Measurements from ENCODE around the gene SURF4.
"Not testable (repeated sequence)": the region's sequence is repeated elsewhere in the genome, so short reads cannot be mapped to it uniquely, and the experiment has no call there.

Gene SURF4

DNA sequence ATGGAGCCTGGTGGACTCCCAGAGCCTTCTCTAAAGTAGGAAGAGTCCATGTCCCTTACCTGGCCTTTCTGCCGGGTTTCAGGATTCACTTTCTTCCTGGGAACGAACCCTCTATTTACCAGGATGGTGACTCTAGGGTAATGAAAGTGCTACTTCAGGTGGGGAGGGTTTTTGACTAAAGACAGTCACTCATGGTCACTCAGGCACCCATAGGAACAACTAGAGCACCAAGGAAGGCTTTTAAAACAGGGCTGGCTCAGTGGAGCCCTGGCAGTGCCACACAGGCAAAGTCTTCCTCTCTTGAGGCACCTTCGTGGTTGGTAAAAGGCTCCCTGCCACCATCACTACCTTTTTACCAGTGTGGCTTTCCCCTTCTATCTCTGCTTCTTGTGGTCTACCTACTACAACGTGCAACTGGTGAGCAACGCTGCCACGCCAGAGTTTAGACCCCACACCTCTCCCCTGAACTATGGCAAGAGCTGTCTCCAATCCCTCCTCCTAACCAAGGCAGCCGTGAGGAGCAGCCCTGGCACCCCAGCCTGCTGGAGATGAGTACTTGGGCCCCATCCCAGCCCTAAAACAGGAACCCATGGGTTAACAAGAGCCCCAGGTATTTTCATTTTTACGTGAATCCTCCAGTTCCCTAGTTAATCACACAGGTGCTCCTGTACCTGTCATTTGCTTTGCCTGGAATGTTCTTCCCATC lies 23.1 kb downstream of the SURF4 start:
- no peak for DNase-seq (ENCODE audit: low read depth)

DNA sequence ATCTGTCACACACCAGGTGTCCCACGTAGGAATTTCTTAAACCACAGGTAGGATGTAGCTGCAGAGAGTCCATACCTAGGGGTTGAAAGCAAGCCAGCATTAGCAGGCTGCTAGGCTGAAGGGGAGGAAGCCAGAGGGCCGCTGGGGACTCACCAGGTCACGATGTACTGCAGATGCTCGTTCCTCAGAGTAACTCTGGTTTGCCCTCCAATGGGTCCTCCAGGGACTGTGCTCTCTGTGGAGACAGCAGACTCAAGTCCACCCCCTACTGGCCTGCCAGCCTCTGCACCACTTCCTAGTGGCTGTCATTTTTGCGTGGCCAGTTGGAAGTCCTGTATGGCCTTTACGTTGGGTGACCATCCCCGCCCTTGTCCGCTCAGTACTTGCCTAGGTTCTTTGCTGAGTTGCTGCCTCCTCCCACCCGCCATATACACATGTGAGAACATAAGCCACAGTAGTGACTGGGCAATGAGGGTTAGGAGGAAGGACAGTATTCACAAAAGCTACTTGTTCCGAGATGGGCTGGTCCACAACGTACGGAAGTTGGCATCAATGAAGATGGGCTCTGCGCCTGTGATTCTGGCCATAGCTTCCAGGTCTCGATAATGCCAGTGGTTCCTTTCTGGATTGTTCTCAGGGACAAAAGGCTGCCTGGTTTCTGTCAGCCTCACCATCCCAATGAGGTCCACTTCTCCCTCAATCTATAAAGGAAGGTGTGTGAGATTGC lies 23.8 kb downstream of the SURF4 start:
- peak; percentile 61 for DNase-seq (ENCODE audit: low read depth)

DNA sequence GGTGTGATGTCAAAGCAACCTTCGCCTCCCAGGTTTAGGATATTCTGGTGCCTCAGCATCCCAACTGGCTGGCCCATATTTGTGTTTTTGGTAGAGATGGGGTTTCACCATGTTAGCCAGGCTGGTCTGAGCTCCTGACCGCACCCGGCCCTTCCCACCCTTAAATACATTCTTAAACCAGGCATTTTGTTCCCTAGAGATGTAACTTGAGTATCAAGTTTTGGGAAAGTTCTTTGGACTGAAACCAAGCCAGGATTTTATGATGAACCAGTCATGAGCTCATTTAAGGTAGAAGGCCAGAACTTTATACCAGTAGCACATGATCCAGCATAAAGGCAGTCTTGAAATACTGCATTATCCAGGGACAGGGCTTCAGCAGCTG lies 24.3 kb downstream of the SURF4 start:
- DNase-seq (ENCODE audit: low read depth) = no peak

DNA sequence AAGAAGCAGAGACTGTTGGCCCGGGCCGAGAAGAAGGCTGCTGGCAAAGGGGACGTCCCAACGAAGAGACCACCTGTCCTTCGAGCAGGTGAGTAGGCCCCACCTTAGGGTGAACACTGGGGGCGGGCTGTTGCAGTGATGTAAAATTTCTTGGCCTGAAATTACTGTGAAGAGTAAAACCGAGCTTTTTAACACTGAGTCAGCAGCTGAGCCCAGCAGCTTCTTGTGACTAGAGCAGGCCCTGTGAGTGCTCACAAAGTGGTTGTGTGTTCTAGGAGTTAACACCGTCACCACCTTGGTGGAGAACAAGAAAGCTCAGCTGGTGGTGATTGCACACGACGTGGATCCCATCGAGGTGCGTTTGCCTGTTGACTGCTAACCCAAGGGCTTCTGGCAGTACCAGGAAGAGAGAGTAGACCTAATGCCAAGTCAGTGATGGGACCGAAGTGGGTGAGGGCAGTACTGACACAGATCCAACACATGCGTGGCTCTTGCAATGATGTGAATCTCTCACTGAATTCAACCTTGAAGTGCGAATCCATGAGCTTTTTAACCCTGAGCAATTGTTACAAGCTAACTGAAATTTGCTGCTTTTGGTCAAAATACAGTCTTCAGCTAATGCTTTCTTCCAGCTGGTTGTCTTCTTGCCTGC lies 25.8 kb downstream of the SURF4 start:
- DNase-seq (ENCODE audit: low read depth) = no peak

DNA sequence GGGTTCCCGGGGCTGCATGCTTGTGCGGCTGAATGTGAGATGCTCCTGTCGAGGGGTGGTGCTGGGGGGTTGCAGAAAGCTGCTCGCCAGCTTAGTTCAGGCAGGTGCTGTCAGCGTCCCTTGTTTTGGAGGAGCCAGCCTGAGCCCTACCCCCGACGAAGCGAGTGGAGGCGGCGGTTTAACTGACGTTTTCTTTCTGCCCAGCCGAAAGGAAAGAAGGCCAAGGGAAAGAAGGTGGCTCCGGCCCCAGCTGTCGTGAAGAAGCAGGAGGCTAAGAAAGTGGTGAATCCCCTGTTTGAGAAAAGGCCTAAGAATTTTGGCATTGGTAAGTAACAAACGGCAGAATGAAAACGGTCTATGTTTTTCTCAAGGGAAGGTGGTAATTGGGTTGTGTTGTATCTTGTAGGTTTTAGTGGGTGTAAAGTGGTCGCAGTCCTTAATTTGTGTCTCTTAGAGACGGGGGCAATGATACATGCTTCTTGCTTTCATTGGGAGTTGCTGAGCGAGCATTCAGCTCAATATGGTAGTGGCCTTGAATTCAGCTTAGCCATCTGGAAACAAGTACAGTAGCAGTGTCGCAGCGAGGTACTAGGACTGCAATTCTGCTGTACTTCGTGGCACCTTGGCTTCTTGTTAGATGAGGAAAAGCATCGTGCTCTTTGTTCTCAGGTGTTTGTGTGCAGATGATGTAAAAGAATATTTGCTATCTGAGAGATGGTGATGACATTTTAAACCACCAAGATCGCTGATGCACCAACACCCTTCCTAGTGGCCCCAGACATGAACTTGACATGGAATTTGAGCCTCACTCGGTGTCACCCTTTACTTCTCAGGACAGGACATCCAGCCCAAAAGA lies 26.9 kb downstream of the SURF4 start:
- no peak for DNase-seq (ENCODE audit: low read depth)

DNA sequence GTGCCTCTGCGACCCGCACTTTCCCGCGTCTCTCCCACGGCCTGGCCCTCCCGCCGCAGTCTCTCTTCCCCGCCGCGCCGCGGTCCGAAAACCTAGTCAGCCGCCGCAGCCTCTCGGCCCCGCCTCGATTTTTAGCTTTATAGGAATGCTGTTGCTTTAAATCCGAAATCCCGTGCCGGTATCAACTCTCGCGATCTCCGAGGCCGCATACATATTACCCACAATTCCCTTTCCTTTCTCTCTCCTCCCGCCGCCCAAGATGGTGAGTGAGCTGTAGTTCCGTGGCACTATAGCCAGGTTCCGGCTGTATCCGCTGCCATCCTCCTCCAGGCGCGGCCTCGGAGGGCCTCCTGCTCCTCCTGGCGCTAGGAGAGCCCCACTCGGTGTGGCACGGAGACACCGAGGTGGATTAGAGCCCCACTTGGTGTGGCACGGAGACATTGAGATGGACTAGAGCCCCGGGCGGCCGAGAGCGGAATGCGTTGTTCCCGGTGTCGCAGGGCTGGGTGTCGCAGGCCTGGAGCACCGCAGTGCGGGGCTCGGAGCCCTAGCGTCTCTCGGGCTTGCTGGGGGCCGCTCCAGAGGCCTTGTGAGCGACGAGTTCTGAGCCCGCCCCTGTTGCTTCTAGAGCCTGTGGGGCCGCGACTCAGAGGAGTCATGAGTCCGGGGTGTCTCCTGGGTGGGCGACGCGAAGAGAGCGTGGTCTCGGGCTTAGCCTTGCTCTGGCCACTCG lies 27.7 kb downstream of the SURF4 start, which contains the start of the genes MED22 and RPL7A:
TSS of gene MED22 (minus strand) at position 147 of the 733 bp plus-strand sequence. CDS start 1,469 bp downstream, outside the sequence.
TSS of gene RPL7A (plus strand) at position 234 of the 733 bp plus-strand sequence. CDS start at position 260, 26 bp downstream.
- DNase-seq (ENCODE audit: low read depth) = peak; percentile 95

DNA sequence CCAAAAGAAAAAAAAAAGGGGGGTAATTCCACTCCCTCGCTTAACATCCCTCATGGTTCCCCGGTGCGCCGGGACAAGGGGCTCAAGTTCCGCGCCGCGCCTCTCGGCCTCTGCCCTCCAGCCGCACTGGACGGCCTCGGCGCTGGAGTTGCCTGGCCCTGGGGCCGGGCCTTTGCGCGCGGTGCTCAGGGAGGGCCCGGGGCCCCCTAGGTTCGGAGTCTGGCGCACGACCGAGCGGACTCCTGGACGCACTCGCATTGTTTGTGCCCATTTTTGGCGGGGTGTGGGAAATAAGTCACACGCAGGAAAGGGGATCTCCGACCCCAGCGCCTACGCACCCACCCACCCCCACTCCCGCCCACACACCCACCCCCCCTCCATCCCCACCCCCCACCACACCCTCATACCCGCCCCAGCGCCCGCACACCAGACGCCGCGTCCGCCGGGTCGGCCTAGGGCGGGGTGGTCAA lies 28.3 kb downstream of the SURF4 start:
- DNase-seq (ENCODE audit: low read depth) = no peak

DNA sequence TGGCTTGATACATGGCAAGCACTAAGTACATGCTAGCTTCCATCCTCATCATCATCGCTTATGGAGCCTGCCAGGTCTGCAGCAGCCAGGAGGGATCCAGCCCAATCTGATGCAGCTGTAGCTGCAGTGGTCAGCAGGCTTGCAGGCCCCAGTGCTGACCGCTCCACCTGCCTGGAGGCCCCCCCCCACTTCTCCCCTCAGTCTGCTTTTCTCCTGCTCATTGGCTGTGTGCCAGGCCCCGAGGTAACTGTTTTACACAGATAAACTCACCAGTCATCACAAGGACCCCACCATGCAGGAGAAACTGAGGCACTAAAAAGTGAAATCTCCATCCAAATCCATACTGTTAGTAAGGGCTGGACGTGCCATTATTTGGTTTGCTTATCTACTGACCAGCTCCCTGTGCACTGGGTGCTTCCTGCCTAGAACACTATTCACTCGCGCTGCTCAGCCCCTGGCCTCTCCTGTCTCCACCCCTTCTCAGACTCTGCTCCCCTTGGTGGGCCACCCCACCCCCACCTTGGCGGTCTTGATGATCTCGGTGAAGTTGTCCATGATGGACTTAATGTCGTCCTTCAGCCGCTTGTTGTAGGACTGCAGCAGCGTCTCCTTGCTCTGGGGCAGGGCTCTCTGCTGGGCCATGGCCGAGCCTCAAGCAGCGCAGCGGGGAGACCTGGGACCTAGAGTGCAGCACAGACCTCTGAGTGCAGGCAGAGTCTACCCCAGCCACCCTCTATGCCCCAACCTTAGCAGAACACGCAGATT lies 29.7 kb downstream of the SURF4 start:
- DNase-seq (ENCODE audit: low read depth) = no peak

DNA sequence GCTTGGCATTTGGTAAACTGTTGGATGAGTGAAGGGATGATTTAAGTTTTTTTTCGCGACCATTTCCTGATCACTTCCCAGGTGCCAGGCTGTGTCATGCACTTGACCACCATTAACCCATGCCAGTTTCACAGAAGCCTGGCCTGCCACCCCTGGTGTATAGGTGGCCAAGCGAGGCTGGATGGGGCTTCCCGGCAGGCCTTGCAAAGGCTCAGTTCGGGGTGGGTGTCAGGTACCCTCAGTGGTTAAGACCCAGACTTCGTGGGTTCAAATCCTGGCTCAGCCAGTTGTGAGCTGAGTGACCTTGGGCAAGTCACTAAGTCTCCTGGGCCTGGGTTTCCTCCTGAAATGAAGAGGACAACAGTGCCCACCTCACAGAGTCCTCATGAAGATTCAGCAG lies 30.3 kb downstream of the SURF4 start:
- no peak for DNase-seq (ENCODE audit: low read depth)

DNA sequence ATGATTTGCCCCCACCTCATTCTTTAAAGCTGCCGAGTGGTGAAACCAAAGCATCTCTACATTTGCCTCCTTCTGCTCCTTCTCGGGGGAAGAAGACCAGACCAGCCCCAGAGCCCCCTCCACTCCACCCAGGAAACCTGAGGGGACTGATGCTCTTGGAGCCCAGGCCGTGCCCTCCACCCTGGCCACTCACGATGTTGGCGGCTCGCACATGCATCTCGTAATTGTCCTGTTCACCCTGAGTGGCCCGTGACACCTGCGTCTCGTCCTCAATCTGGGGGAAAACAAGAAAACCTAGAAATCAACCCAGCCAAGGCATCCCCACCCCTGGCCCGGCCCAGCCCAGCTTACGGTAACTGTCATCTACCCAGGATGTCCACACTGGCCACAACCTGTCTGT lies 30.9 kb downstream of the SURF4 start:
- DNase-seq (ENCODE audit: low read depth) = no peak

DNA sequence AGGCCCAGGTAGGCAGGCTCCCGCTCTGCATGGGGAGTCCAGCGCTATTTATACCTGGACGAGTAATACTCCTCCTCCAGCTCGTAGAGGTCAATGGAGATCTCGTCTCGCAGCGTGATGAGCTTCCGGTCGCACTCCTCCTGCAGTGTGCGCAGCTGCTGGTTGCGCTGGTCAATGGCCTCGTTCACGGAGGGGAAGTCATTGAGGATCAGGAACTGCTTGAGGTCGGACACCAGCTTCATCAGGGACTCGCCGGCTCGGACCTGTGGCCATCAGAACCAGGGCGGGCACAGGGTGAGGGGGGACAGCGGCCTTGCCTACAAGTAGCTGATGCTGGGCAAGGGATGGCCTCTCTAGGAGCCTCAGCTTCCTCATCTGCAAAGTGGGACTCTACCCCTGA lies 31.8 kb downstream of the SURF4 start:
- no peak for DNase-seq (ENCODE audit: low read depth)

DNA sequence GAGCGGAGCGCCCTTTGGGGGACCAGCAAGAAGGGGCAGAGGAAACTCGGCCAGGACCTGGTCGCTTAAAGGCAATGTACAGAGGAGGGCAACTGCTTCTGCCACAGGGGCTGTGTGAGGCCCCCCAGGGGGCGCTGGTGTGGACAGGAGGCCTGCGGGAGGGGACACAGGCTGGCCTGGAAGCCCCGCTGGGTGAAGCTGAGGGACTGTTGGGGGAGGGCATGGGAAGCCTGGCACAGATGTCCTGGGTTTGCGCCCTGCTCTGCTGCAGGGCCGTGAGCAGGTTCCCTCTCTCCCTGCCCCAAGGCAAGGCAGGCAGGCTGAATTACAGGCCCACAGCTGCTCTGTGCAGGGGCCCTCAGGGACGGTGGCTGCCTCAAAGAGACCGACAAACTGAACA lies 33.3 kb downstream of the SURF4 start:
- no peak for DNase-seq (ENCODE audit: low read depth)

DNA sequence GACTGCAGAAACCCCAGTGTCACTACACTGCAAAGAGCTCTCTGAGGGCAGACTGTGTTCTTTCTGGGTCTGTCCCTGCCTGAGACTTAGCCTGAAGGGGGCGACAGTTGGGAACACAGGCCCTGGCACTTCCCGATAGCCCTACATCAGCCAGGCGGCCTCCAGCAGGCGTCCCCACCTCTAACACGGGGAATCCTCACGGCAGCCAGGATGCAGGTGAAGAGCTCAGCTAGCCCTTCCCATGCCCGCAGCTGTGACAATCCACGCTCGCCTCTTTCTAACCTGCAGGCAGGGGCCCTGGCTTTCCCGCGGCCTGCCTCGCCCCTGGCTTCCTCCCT lies 33.8 kb downstream of the SURF4 start:
- DNase-seq (ENCODE audit: low read depth) = no peak

DNA sequence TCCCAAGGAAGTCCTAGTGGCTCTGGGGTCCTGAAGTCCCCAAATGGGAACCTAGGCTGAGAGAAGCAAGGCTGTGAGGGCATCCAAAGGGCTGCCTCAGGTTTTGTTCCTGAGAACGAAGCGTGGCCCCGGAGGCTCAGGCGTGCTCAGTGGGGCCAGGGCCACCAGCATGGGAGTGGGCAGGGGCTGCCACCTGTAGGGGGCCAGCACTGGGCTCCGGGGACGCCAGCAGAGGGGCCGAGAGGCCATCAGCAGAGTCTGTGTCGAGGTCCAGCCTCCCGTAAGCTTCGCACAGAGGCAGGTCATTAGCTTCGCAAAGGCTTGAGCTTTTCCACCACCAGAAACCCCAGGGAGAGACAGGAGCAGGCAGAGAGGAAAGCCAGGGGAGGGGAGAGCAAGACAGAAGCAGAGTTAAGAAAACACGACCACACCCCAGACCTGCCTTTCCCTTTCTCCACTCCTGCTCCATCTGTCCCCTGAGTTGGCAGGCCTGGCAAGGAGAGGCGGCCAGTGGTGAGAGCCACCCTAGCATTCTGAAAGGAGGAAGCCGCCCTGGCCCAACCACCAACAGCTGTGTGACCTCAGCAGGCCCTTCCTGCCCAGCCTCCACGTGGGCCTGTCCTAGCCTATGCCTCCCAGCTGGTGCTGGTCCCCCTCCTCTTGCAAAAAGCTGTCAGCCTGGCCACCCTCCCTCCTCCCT lies 34.3 kb downstream of the SURF4 start:
- no peak for DNase-seq (ENCODE audit: low read depth)

DNA sequence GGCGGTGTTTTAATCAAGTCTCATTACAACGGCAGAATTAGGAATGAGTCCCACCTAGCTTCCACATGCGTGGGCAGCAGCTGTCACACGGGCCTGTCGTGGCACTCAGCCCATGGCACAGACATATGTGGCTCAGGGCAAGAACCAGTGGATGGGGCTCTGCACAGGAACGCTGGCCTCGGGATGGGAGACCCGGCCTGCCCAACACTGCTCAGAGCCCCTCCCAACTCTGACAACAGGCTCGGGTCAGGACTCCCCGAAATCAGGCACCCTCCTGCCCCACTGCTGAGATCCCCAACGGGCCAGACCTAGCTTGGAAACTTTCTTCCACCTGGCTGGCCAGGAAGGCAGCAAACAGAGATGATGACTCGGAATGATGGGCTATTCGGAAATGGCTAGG lies 34.9 kb downstream of the SURF4 start:
- DNase-seq (ENCODE audit: low read depth) = no peak

DNA sequence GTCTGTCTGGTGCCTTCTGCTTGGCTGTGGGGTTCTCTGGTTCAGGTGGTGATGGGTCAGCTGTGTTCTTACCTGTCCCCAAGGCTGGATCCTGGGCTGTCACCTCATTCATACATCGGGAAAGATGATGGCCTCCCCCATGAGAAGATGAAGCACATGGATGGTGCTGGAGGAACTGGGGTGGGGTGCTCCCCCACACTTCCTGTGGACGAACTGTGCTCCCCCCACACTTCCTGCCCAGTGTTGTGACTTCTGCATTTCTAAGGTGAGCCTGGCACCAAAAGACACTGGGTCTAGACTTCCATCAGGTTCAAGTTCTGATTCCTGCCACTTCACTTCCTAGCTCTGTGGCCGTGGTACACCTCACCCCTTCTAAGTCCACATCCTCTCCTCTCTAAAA lies 35.6 kb downstream of the SURF4 start:
- DNase-seq (ENCODE audit: low read depth) = no peak

DNA sequence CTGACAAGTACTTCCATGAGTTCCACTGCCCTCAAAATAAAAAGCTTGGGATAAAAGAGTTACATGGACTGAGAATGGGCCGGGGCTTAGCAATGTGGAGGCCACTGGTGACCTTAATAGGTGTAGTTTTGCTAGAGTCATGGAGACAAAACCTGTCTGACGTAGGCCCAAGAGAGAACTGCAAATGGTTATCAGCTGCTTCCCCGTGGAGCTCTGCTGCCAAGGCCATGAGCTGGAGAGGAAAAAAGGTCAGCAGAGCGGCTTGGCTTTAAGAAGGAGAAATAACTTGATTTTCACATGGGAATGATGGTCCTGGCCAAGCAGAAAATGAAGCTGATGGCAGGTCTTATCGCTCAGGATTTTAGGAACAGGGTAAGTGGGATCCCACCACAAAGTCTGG lies 36.2 kb downstream of the SURF4 start:
- no peak for DNase-seq (ENCODE audit: low read depth)

DNA sequence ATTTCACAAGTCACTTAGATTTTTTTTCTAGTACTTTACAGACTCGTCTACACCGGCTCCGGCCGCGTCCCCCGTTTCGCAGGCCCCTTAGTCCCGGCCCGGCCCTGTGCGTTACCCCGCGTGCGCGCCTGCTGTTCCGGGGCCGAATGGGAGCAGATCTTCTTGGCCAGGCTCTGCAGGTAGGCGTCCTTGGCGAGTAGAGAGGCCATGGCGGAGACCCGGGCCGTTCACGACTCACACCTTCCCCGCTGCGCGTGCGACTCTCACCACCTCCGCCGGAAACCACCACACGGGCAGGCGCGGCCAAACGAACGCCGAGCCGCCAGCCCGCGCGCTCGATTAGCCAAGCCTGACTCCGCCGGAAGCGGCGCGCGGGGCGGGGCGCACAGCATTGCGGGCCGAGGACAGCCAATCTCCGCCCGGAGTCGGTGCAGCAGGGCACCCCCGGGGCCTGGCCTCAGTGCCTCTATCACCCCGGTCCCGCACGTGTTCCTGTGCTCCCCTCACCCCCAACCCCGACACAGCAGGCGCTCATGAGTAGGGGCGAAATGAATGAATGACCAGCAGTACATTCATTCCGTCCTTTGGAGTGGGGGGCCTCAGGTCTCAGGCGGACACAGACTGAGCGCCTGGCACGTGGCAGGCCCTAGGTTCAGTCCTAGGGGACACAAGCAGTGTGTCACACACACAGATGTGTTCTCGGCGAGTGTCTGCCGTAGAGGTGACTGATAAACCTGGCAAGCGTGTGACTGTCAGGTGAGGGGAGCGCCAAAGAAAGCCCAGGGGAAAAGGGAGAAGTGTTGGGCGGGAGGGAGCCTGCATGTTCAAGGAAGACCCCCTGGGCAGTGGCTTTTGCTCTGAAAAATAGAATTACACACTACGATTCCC lies 39.7 kb downstream of the SURF4 start, which contains the start of gene SURF6:
TSS of gene SURF6 (minus strand) at position 265 of the 888 bp plus-strand sequence. CDS start at position 209, 56 bp downstream.
- DNase-seq (ENCODE audit: low read depth) = peak; percentile 81

DNA sequence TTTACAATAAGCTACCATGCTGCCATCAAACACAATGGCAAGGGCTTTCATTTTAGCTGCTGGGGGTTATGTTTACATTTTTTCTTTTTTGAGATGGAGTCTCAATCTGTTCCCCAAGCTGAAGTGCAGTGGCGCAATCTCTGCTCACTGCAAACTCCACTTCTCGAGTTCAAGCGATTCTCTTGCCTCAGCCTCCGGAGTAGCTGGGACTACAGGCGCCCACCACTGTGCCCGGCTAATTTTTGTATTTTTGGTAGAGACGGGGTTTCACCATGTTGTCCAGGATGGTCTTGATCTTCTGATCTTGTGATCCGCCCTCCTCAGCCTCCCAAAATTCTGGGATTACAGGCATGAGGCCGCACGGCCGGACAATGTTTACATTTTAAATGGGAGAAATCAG lies 41.0 kb downstream of the SURF4 start:
- not testable (repeated sequence) for DNase-seq (ENCODE audit: low read depth)
